ENCODE measurements around the gene SCAF11.
"Not testable (repeated sequence)": the region's sequence is repeated elsewhere in the genome, so short reads cannot be mapped to it uniquely, and the experiment has no call there.

SCAF11 gene

GRCh38 chr12:45990468-45991283, at the start of gene SCAF11:
SCAF11 (minus strand) TSS chr12:45990574; CDS start chr12:45964167, 26,407 bp downstream.
- peak; percentile 96 for DNase-seq

GRCh38 chr12:46037066-46037465, 46.7 kb upstream of the SCAF11 start:
- not testable (repeated sequence) for DNase-seq

GRCh38 chr12:46027172-46027571, 36.8 kb upstream of the SCAF11 start:
- no peak for DNase-seq

- DNase-seq, result no peak
Measured at GRCh38 chr12:46024099-46024498, 33.7 kb upstream of the SCAF11 start.

- no peak for DNase-seq
Measured at GRCh38 chr12:46020768-46021167, 30.4 kb upstream of the SCAF11 start.

- not testable (repeated sequence) for DNase-seq
Measured at GRCh38 chr12:46018712-46019111, 28.3 kb upstream of the SCAF11 start.

GRCh38 chr12:46017866-46018375, 27.5 kb upstream of the SCAF11 start:
- not testable (repeated sequence) for DNase-seq

GRCh38 chr12:46005823-46006222, 15.4 kb upstream of the SCAF11 start:
- no peak for DNase-seq

- no peak for DNase-seq
Measured at GRCh38 chr12:46005151-46005797, 14.9 kb upstream of the SCAF11 start.

GRCh38 chr12:46004715-46005114, 14.3 kb upstream of the SCAF11 start:
- DNase-seq, result no peak

- DNase-seq, result not testable (repeated sequence)
Measured at GRCh38 chr12:46000076-46000475, 9.7 kb upstream of the SCAF11 start.

GRCh38 chr12:45994736-45995135, 4.4 kb upstream of the SCAF11 start:
- DNase-seq, result no peak

- DNase-seq, result no peak
Measured at GRCh38 chr12:45991284-45992249, 1.2 kb upstream of the SCAF11 start.

- DNase-seq, result no peak
Measured at GRCh38 chr12:45989721-45990467, 480 bp downstream of the SCAF11 start.

GRCh38 chr12:45989287-45989686, 1.1 kb downstream of the SCAF11 start:
- no peak for DNase-seq

- no peak for DNase-seq
Measured at GRCh38 chr12:45988264-45988663, 2.1 kb downstream of the SCAF11 start.

GRCh38 chr12:45987340-45987727, 3.0 kb downstream of the SCAF11 start:
- no peak for DNase-seq

GRCh38 chr12:45986641-45987339, 3.6 kb downstream of the SCAF11 start:
- DNase-seq, result no peak

- no peak for DNase-seq
Measured at GRCh38 chr12:45981075-45981837, 9.1 kb downstream of the SCAF11 start.

- no peak for DNase-seq
Measured at GRCh38 chr12:45980540-45980939, 9.8 kb downstream of the SCAF11 start.

- no peak for DNase-seq
Measured at GRCh38 chr12:45978108-45978507, 12.3 kb downstream of the SCAF11 start.

Measured in NCI-H2081 treated with DMSO at 0.1 percent for 48 hours (cell line).